ENCODE measurements around the gene NHSL2.
"Not testable (repeated sequence)": the region's sequence is repeated elsewhere in the genome, so short reads cannot be mapped to it uniquely, and the experiment has no call there.

The NHSL2 gene

GRCh38 chrX:71923516-71923915, 12.9 kb downstream of the NHSL2 start:
- no peak for DNase-seq (ENCODE audit: low read depth)

DNA sequence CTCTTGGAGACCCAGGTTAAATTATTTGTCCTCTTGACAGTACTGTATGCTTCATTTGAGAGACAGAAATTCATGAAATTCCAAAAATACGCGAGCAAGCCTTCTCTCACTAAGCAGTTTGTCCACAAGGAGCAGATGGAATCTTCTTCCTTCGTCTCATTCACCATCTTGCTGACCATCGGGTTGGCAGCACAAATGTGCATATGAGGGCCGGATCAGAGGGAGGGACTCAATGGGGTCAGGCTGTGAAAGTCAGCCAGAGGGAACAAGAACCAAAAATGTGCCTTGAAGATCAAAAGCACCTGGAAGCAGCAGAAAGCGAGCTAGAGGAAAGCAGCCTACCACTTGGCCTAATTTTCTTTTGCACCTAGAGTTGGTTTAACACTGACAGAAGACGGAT, 16.4 kb downstream of the NHSL2 start:
- no peak for DNase-seq (ENCODE audit: low read depth)

GRCh38 chrX:71928856-71929255, 18.2 kb downstream of the NHSL2 start:
- no peak for DNase-seq (ENCODE audit: low read depth)

- DNase-seq (ENCODE audit: low read depth) = no peak
Observed at GRCh38 chrX:71930298-71930697, 19.7 kb downstream of the NHSL2 start.

DNA sequence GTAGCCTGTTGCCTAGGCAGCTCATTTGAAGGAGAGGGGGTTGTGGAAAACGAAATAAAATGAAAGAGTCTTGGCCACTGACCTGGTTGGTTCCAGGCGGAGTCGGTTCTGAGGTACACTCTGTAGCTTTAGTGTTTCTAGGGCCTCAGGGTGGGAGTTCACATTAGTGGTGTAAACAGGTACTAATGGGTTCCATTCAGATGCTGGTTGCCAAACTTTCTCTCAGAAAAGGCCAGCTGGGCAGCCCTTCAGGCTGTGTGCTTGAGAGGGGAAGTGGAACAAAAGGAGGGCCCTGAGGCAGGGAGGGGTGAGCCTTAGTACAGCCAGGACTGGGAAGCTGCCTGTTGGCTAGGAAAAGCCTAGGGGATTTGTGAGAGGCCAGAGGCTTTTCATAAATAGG, 24.8 kb downstream of the NHSL2 start:
- no peak for DNase-seq (ENCODE audit: low read depth)

- no peak for DNase-seq (ENCODE audit: low read depth)
Observed at GRCh38 chrX:71936632-71937031, 26.0 kb downstream of the NHSL2 start.

DNA sequence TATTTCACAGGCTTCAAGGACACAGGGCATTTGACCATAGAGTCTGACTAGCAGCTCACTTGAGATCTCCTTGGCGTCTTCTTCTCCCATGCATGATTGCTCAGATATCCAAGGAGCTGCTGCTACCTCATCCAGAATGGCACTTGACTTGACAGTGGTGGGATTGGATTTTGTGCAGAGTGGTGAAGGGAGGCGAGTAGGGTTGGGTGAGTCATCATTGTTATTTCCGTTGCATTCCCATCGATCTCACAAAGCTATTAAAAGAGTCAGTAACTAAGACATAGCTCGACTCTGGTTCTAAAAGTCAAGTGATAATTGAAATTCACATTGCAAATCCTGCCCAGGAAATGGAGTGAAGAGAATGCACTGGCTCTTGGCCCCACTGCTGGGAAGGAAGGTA, 27.7 kb downstream of the NHSL2 start:
- DNase-seq (ENCODE audit: low read depth) = no peak

DNA sequence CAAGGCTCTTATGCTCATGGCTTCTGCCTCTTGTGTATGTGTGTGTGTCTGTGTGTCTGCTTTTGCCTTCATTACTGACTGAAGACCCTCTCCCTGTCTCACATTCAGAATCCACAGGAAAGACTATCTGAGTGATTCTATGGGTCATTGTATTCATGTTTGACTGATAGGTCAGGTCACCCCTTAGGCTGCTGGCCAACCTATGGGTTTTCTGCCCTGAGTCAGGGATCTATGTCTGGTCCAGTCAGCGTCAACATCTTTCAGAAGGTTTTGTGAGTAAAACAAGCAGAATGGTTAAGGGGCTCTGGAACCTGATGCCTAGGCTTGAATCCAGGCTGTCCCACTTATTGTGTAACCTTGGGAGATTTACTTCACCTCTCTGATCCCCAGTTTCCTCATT, 30.5 kb downstream of the NHSL2 start:
- no peak for DNase-seq (ENCODE audit: low read depth)

GRCh38 chrX:71941776-71942175, 31.1 kb downstream of the NHSL2 start:
- no peak for DNase-seq (ENCODE audit: low read depth)

DNA sequence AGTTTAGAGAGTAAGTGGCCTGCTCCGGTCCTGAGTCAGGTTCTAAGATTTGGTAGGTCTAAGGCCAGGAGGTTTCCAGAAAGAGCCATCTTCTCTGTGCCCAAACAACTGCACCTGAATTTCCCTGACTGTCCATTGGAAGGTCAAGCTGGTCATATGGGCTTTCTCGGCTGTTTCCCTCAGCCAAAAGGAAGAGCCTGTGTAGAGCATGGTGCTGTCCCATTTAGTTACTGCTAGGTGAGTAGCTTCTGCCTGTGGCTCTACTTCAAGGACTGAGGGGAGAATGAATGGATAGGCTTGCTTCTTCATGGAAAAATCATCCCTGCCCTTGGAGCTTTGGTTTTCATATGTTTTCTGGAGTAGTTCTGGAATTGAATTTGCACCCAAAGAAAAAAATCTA, 33.7 kb downstream of the NHSL2 start:
- DNase-seq (ENCODE audit: low read depth) = no peak

DNA sequence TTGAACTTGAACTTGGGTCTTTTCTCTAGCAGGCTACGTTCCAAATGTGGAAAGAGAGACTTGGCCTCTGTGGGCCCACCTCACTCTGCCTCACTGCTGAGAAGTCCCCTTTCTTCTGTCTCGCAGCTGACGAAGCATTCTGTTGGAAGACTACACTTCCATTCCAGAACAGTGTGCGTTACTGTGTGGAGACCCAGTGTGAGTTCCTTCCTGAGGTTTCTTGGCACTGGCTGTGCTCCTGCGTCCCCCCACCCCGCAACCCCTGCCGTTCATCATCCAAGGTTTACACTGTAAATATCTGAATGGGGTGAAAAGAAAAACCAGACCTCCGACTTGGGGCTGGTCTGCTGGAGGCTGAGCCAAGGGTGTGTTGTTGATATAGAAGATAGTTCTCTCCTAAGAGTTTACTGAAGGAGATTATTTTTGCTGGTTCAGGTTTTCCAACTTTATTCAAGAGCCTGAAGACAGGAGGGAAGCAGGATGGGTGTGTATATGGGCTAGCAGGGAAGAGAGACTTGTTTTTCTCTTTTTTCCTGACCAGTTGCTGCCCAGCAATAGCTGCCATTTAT, 34.7 kb downstream of the NHSL2 start:
- no peak for DNase-seq (ENCODE audit: low read depth)

GRCh38 chrX:71949363-71949762, 38.7 kb downstream of the NHSL2 start:
- no peak for DNase-seq (ENCODE audit: low read depth)

- no peak for DNase-seq (ENCODE audit: low read depth)
Observed at GRCh38 chrX:71949844-71950445, 39.3 kb downstream of the NHSL2 start.

DNA sequence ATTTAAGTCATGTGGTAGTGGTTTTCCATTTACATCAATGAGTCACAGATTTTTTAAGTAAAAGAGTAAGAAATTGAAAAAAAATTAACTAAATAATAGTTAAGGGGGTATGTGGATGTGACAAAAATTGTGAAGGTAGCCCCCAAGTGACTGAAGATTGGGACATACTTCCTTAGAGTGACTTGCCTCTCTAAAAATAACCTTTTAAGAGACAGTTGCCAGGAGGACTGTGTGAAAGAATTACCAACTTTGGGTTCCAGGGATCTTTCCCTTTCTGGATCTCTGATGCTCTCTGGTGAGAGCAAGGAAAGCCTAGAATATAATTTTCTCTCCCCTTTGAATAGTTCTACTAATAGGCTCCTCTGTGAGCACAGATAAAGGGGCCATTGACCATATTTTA, 42.7 kb downstream of the NHSL2 start:
- no peak for DNase-seq (ENCODE audit: low read depth)

DNA sequence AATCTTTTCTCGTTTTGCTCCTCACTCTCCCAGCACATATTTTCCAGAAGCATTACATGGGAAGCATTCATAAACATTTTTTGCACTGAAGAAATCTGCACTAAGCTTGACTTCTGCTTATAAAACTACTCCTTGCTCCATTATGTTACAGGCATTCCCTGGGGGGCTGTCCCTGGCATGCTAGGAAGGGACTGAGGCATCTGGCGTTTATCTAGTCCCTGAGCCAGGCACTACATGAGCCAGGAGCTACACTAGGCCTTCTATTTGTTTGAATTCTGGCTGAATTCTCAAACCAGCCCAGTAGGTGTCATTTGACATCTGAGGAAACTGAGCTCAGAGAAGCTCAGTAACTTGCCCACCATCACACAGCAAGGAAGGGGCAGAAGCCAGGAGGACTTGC, 43.3 kb downstream of the NHSL2 start:
- no peak for DNase-seq (ENCODE audit: low read depth)

DNA sequence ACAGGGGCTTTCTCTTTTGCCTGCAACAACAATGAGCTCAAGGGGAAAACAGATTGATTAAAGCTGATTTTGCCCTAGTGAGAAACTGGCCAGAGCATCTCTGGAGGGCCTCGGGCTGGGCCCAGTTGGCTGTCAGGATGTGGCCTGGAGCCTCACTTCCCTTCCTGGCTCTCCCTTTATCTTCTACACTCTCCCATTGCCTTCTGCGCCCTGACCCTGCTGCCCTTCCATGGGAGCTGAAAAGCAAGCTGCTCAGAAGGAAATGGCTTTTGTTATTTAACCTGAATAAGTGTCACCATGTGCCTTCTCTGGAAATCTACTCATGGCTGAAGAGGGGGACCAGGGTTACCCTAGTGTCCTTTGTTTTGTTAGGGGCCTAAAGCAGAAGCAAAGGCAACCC, 43.8 kb downstream of the NHSL2 start:
- DNase-seq (ENCODE audit: low read depth) = no peak

- no peak for DNase-seq (ENCODE audit: low read depth)
Observed at GRCh38 chrX:71955530-71956120, 45.0 kb downstream of the NHSL2 start.

DNA sequence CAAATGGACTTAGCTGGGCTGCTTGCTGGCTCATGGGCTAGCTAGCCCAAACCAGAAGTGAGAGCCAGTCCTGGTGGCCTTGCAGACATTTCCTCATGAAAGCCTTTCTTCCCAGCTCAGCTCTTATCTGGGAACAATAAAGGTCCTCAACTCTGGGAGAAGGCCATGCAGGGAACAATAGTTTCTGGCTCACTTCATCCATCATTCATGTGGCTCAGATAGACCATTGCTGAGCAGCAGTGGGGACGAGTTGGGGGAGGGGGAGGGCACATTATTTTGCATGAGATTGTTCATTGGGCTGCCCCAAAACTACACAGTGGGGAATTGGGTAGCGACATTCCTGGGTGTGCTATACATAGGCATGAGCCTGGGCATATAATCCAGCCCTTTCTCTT, 47.6 kb downstream of the NHSL2 start:
- DNase-seq (ENCODE audit: low read depth) = no peak

DNA sequence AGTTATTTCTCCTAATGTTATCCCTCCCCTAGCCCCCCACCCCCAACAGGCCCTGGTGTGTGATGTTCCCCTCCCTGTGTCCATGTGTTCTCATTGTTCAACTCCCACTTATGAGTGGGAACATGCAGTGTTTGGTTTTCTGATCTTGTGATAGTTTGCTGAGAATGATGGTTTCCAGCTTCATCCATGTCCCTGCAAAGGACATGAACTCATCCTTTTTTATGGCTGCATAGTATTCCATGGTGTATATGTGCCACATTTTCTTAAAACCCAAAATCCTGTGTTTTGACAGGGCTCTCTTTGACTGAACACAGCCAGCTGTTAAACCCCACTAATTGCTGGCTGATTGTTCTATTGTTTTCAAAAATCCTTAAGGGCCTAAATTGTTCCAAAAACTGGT, 53.5 kb downstream of the NHSL2 start:
- not testable (repeated sequence) for DNase-seq (ENCODE audit: low read depth)

- DNase-seq (ENCODE audit: low read depth) = no peak
Observed at GRCh38 chrX:71974916-71975315, 64.3 kb downstream of the NHSL2 start.

- no peak for DNase-seq (ENCODE audit: low read depth)
Observed at GRCh38 chrX:71976753-71977152, 66.1 kb downstream of the NHSL2 start.

GRCh38 chrX:71978164-71978563, 67.5 kb downstream of the NHSL2 start:
- no peak for DNase-seq (ENCODE audit: low read depth)

GRCh38 chrX:71989768-71990426, 79.3 kb downstream of the NHSL2 start:
- no peak for DNase-seq (ENCODE audit: low read depth)

DNA sequence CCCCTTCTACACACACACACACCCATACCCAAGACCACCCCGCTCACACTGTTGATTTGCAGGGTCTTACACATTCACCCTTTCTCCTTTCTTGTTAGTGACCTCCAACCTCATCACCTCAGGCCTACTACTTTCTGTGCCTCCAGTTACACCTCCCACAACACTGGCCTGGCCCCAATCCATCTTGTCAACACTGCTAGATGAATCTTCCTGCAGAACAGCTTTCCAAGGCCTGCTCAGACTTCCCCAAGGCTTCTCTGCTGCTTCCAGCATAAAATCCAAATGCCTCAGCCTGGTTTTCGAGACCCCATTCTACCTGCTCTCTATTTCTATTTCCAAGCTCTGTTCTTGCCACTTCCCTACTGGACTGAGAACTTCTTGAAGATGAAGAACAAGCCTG, 79.9 kb downstream of the NHSL2 start:
- no peak for DNase-seq (ENCODE audit: low read depth)
